ENCODE results near the gene NABP1.
A peak's percentile ranks its signal among the peaks of the same experiment; 100 is the strongest.
"Not testable (repeated sequence)": the region's sequence is repeated elsewhere in the genome, so short reads cannot be mapped to it uniquely, and the experiment has no call there.

Gene NABP1

GRCh38 chr2:191677646-191678436 lies at the start of gene NABP1:
TSS of gene NABP1 (plus strand) at chr2:191678136. CDS start at chr2:191678615, 479 bp downstream.
- peak; percentile 81 for DNase-seq

GRCh38 chr2:191629001-191629453 lies 48.9 kb upstream of the NABP1 start:
- DNase-seq: no peak

- DNase-seq: no peak
Measured at GRCh38 chr2:191629976-191630712, 47.8 kb upstream of the NABP1 start.

- no peak for DNase-seq
Measured at GRCh38 chr2:191631754-191632153, 46.2 kb upstream of the NABP1 start.

GRCh38 chr2:191632426-191632825 lies 45.5 kb upstream of the NABP1 start:
- DNase-seq: no peak

GRCh38 chr2:191634791-191635190 lies 43.1 kb upstream of the NABP1 start:
- DNase-seq: no peak

GRCh38 chr2:191635333-191636234 lies 42.4 kb upstream of the NABP1 start:
- DNase-seq: no peak

GRCh38 chr2:191636235-191636543 lies 41.7 kb upstream of the NABP1 start:
- DNase-seq: no peak

GRCh38 chr2:191636586-191636985 lies 41.4 kb upstream of the NABP1 start:
- no peak for DNase-seq

- no peak for DNase-seq
Measured at GRCh38 chr2:191637182-191638078, 40.5 kb upstream of the NABP1 start.

GRCh38 chr2:191638079-191638801 lies 39.7 kb upstream of the NABP1 start:
- DNase-seq: no peak

GRCh38 chr2:191638802-191639172 lies 39.1 kb upstream of the NABP1 start:
- no peak for DNase-seq

- DNase-seq: no peak
Measured at GRCh38 chr2:191641609-191642008, 36.3 kb upstream of the NABP1 start.

GRCh38 chr2:191642541-191642940 lies 35.4 kb upstream of the NABP1 start:
- no peak for DNase-seq

GRCh38 chr2:191643429-191643828 lies 34.5 kb upstream of the NABP1 start:
- DNase-seq: no peak

GRCh38 chr2:191644613-191645012 lies 33.3 kb upstream of the NABP1 start:
- not testable (repeated sequence) for DNase-seq

- DNase-seq: no peak
Measured at GRCh38 chr2:191645032-191645431, 32.9 kb upstream of the NABP1 start.

GRCh38 chr2:191645434-191646162 lies 32.3 kb upstream of the NABP1 start:
- no peak for DNase-seq

- DNase-seq: no peak
Measured at GRCh38 chr2:191646163-191646902, 31.6 kb upstream of the NABP1 start.

- DNase-seq: no peak
Measured at GRCh38 chr2:191649519-191649918, 28.4 kb upstream of the NABP1 start.
